ENCODE results near the gene YY1. TPM values are rescaled to one million over a fixed set of nuclear protein-coding genes. Genes with fewer than 3 reads are reported as not detected.

Gene YY1
- total and polyA plus RNA-seq, 2 donors (not counting 1 experiment from before 2014, with no cell fraction given) = 40.8 to 41.9 TPM

- Histone ChIP-seq H3K27me3 (ENCODE audit: control insufficient read depth, insufficient read depth, low read length) (no peaks in the 10 kb centered on the region), H3K79me2 (ENCODE audit: control insufficient read depth, insufficient read depth, low read length) (no peaks in the 10 kb centered on the region), H3K9me3 (ENCODE audit: control insufficient read depth, insufficient read depth, low read depth, low read length) (no peaks in the 10 kb centered on the region), H4K20me1 (ENCODE audit: control insufficient read depth, extremely low read depth, insufficient read depth, low read length) (no peaks in the 10 kb centered on the region), H3K27ac (ENCODE audit: insufficient read depth, low read length) (no peak overlapping the region), H3K36me3 (ENCODE audit: control insufficient read depth, insufficient read depth, low read length) (peaks cover 9% of the 10 kb centered on the region), H3K4me1 (ENCODE audit: control insufficient read depth, extremely low read depth, insufficient read depth, low read length) (peaks cover 2% of the 10 kb centered on the region), H3K4me2 (ENCODE audit: extremely low read depth, insufficient read depth, low read length) (no peak overlapping the region), H3K4me3 (replicated peaks in 1 of 4; ENCODE audit: control extremely low read depth in 1 of 4, insufficient read depth in 1 of 4, low read depth in 3 of 4, low read length in 4 of 4) (no peak overlapping the region), H2AFZ (ENCODE audit: low read length) (no peak overlapping the region), H3K9ac (ENCODE audit: insufficient read depth, low read length) (no peak overlapping the region)
- TF ChIP-seq CTCF (conservative IDR thresholded peaks at IDR 0.05 in 1 of 2, IDR thresholded peaks at IDR 0.05 in 1 of 2; ENCODE audit: low read depth in 1 of 2, low read length in 2 of 2) = no peak
- no peak for DNase-seq (ENCODE audit: low read depth in 2 of 2)
Observed at GRCh38 chr14:100292301-100292775, 53.4 kb downstream of the YY1 start.

GRCh38 chr14:100292776-100293461, 54.0 kb downstream of the YY1 start:
- Histone ChIP-seq H3K27me3 (ENCODE audit: control insufficient read depth, insufficient read depth, low read length) (no peaks in the 10 kb centered on the region), H3K27ac (ENCODE audit: insufficient read depth, low read length) (no peak overlapping the region), H3K36me3 (ENCODE audit: control insufficient read depth, insufficient read depth, low read length) (peaks cover 9% of the 10 kb centered on the region), H3K79me2 (ENCODE audit: control insufficient read depth, insufficient read depth, low read length) (no peaks in the 10 kb centered on the region), H3K4me3 (replicated peaks in 1 of 4; ENCODE audit: control extremely low read depth in 1 of 4, insufficient read depth in 1 of 4, low read depth in 3 of 4, low read length in 4 of 4) (no peak overlapping the region), H3K9me3 (ENCODE audit: control insufficient read depth, insufficient read depth, low read depth, low read length) (no peaks in the 10 kb centered on the region), H3K4me2 (ENCODE audit: extremely low read depth, insufficient read depth, low read length) (no peak overlapping the region), H4K20me1 (ENCODE audit: control insufficient read depth, extremely low read depth, insufficient read depth, low read length) (no peaks in the 10 kb centered on the region), H2AFZ (ENCODE audit: low read length) (no peak overlapping the region), H3K9ac (ENCODE audit: insufficient read depth, low read length) (no peak overlapping the region), H3K4me1 (ENCODE audit: control insufficient read depth, extremely low read depth, insufficient read depth, low read length) (peaks cover 6% of the 10 kb centered on the region)
- DNase-seq (ENCODE audit: low read depth in 2 of 2) = no peak
- no peak for TF ChIP-seq EZH2 (IDR thresholded peaks at IDR 0.05; ENCODE audit: low read length, missing control alignments)
- TF ChIP-seq CTCF (conservative IDR thresholded peaks at IDR 0.05 in 1 of 2, IDR thresholded peaks at IDR 0.05 in 1 of 2; ENCODE audit: low read depth in 1 of 2, low read length in 2 of 2) = no peak

GRCh38 chr14:100293497-100294212, 54.7 kb downstream of the YY1 start:
- DNase-seq (ENCODE audit: low read depth in 2 of 2) = no peak
- Histone ChIP-seq H3K79me2 (ENCODE audit: control insufficient read depth, insufficient read depth, low read length) (no peaks in the 10 kb centered on the region), H3K4me2 (ENCODE audit: extremely low read depth, insufficient read depth, low read length) (no peak overlapping the region), H3K9ac (ENCODE audit: insufficient read depth, low read length) (no peak overlapping the region), H3K36me3 (ENCODE audit: control insufficient read depth, insufficient read depth, low read length) (peaks cover 9% of the 10 kb centered on the region), H4K20me1 (ENCODE audit: control insufficient read depth, extremely low read depth, insufficient read depth, low read length) (no peaks in the 10 kb centered on the region), H3K4me1 (ENCODE audit: control insufficient read depth, extremely low read depth, insufficient read depth, low read length) (peaks cover 6% of the 10 kb centered on the region), H3K27ac (ENCODE audit: insufficient read depth, low read length) (no peak overlapping the region), H2AFZ (ENCODE audit: low read length) (no peak overlapping the region), H3K27me3 (ENCODE audit: control insufficient read depth, insufficient read depth, low read length) (no peaks in the 10 kb centered on the region), H3K9me3 (ENCODE audit: control insufficient read depth, insufficient read depth, low read depth, low read length) (no peaks in the 10 kb centered on the region), H3K4me3 (replicated peaks in 1 of 4; ENCODE audit: control extremely low read depth in 1 of 4, insufficient read depth in 1 of 4, low read depth in 3 of 4, low read length in 4 of 4) (no peak overlapping the region)
- TF ChIP-seq EZH2 (IDR thresholded peaks at IDR 0.05; ENCODE audit: low read length, missing control alignments) = no peak
- no peak for TF ChIP-seq CTCF (conservative IDR thresholded peaks at IDR 0.05 in 1 of 2, IDR thresholded peaks at IDR 0.05 in 1 of 2; ENCODE audit: low read depth in 1 of 2, low read length in 2 of 2)
